HG03571 (cell line): ENCODE results near the gene EFHB.
"Not testable (repeated sequence)": the region's sequence is repeated elsewhere in the genome, so short reads cannot be mapped to it uniquely, and the experiment has no call there.

Source experiments
- ATAC-seq: cut with Tn5 transposase; IDR thresholded peaks from one replicate; pipeline ENCODE4 v1.9.1; 2021; ENCODE audit not compliant: unreplicated experiment

The EFHB gene

GRCh38 chr3:19934098-19934566 lies at the start of gene EFHB:
EFHB (minus strand) TSS chr3:19934217; CDS start chr3:19934018, 199 bp downstream.
- no peak for ATAC-seq

- ATAC-seq: no peak
Observed at GRCh38 chr3:19972054-19972453, 38.0 kb upstream of the EFHB start.

- no peak for ATAC-seq
Observed at GRCh38 chr3:19970327-19970726, 36.3 kb upstream of the EFHB start.

- ATAC-seq: no peak
Observed at GRCh38 chr3:19967812-19968211, 33.8 kb upstream of the EFHB start.

GRCh38 chr3:19967208-19967607 lies 33.2 kb upstream of the EFHB start:
- no peak for ATAC-seq

- no peak for ATAC-seq
Observed at GRCh38 chr3:19961960-19962359, 27.9 kb upstream of the EFHB start.

GRCh38 chr3:19960696-19961095 lies 26.7 kb upstream of the EFHB start:
- ATAC-seq: no peak

GRCh38 chr3:19959505-19959904 lies 25.5 kb upstream of the EFHB start:
- ATAC-seq: no peak

GRCh38 chr3:19957354-19957753 lies 23.3 kb upstream of the EFHB start:
- ATAC-seq: not testable (repeated sequence)

GRCh38 chr3:19954676-19955075 lies 20.7 kb upstream of the EFHB start:
- ATAC-seq: no peak

- ATAC-seq: no peak
Observed at GRCh38 chr3:19950316-19950715, 16.3 kb upstream of the EFHB start.

GRCh38 chr3:19948226-19948591 lies 14.2 kb upstream of the EFHB start:
- no peak for ATAC-seq

- no peak for ATAC-seq
Observed at GRCh38 chr3:19947549-19948225, 13.7 kb upstream of the EFHB start.

- ATAC-seq: peak; percentile 97
Observed at GRCh38 chr3:19946832-19947548, 13.0 kb upstream of the EFHB start, which contains the start of gene RAB5A. RAB5A (plus strand) TSS chr3:19947097; CDS start chr3:19950899, 3,802 bp downstream.

- peak; percentile 1 for ATAC-seq
Observed at GRCh38 chr3:19945969-19946831, 12.2 kb upstream of the EFHB start.

GRCh38 chr3:19945534-19945933 lies 11.5 kb upstream of the EFHB start:
- no peak for ATAC-seq

- no peak for ATAC-seq
Observed at GRCh38 chr3:19940643-19941042, 6.6 kb upstream of the EFHB start.

- no peak for ATAC-seq
Observed at GRCh38 chr3:19938295-19938627, 4.2 kb upstream of the EFHB start.

GRCh38 chr3:19937459-19938294 lies 3.7 kb upstream of the EFHB start:
- no peak for ATAC-seq

GRCh38 chr3:19932422-19932821 lies 1.6 kb downstream of the EFHB start:
- ATAC-seq: no peak

- ATAC-seq: peak; percentile 43
Observed at GRCh38 chr3:19931767-19932188, 2.2 kb downstream of the EFHB start.
